Karpas-422 (cell line): ENCODE measurements around the gene CBFA2T2. TPM values are rescaled to one million over a fixed set of nuclear protein-coding genes. Genes with fewer than 3 reads are reported as not detected.
"Not testable (repeated sequence)": the region's sequence is repeated elsewhere in the genome, so short reads cannot be mapped to it uniquely, and the experiment has no call there.

ENCODE experiments used
- DNase-seq: peaks from one replicate; pipeline ENCODE4 v3.0.0-alpha.2; 2015
- H2AFZ ChIP-seq: fragments of 200-600 bp; sonication (generic); 2 replicates; pipeline ENCODE4 v1.6.1; 2014; ENCODE audit warnings: antibody characterized with exemption, low read length, mixed read lengths
- H3K27ac ChIP-seq: fragments of 200-600 bp; sonication (generic); 2 replicates; pipeline ENCODE4 v1.5.1; 2014; ENCODE audit warnings: mild to moderate bottlenecking, low read length, moderate library complexity
- H3K27me3 ChIP-seq: fragments of 200-600 bp; sonication (generic); 2 replicates; pipeline ENCODE4 v1.6.1; 2014; ENCODE audit warnings: low read length, mixed read lengths
- H3K36me3 ChIP-seq: fragments of 200-600 bp; sonication (generic); 2 replicates; pipeline ENCODE4 v1.6.1; 2014; ENCODE audit warnings: low read length, mixed read lengths; ENCODE audit not compliant: insufficient read depth
- H3K4me1 ChIP-seq: fragments of 200-600 bp; sonication (generic); 2 replicates; pipeline ENCODE4 v1.6.1; 2014; ENCODE audit warnings: mild to moderate bottlenecking, low read length, mixed read lengths
- H3K4me2 ChIP-seq: fragments of 200-600 bp; sonication (generic); 2 replicates; pipeline ENCODE4 v1.6.1; 2014; ENCODE audit warnings: low read length, low read depth, mild to moderate bottlenecking; ENCODE audit not compliant: poor library complexity, severe bottlenecking
- H3K4me3 ChIP-seq: fragments of 200-600 bp; sonication (generic); 2 replicates; pipeline ENCODE4 v1.5.1; 2014; ENCODE audit warnings: mild to moderate bottlenecking, antibody characterized with exemption, low read length, mixed read lengths
- H3K79me2 ChIP-seq: fragments of 200-600 bp; sonication (generic); 2 replicates; pipeline ENCODE4 v1.6.1; 2014; ENCODE audit warnings: mild to moderate bottlenecking, low read length, mixed read lengths
- H3K9ac ChIP-seq: fragments of 200-600 bp; sonication (generic); 2 replicates; pipeline ENCODE4 v1.6.0; 2014; ENCODE audit warnings: low read length
- H3K9me2 ChIP-seq: fragments of 200-600 bp; sonication (generic), shearing (Covaris generic); replicated peaks from 2 replicates; pipeline ENCODE4 v1.6.0; 2014; ENCODE audit warnings: mild to moderate bottlenecking, low read length, moderate library complexity; ENCODE audit not compliant: insufficient read depth
- H3K9me3 ChIP-seq: fragments of 300-700, 200-600 bp; sonication (generic); 2 replicates; pipeline ENCODE4 v1.6.1; 2014; ENCODE audit warnings: low read length, mixed read lengths
- H4K20me1 ChIP-seq: fragments of 200-600 bp; sonication (generic); 2 replicates; pipeline ENCODE4 v1.6.1; 2014; ENCODE audit warnings: mild to moderate bottlenecking, antibody characterized with exemption, low read length, low read depth; ENCODE audit not compliant: insufficient read depth
- total RNA-seq: library from RNA; depleted of rRNA; stranded (reverse); fragments of >200 nt; shearing (Covaris generic); gene quantifications from 2 replicates; pipeline ENCODE4 v1.2.3, GENCODE V29; 2014; ENCODE audit warnings: low replicate concordance

CBFA2T2 gene
- total RNA-seq, 1 experiment from 2014 or later, result 54.8 TPM

DNA sequence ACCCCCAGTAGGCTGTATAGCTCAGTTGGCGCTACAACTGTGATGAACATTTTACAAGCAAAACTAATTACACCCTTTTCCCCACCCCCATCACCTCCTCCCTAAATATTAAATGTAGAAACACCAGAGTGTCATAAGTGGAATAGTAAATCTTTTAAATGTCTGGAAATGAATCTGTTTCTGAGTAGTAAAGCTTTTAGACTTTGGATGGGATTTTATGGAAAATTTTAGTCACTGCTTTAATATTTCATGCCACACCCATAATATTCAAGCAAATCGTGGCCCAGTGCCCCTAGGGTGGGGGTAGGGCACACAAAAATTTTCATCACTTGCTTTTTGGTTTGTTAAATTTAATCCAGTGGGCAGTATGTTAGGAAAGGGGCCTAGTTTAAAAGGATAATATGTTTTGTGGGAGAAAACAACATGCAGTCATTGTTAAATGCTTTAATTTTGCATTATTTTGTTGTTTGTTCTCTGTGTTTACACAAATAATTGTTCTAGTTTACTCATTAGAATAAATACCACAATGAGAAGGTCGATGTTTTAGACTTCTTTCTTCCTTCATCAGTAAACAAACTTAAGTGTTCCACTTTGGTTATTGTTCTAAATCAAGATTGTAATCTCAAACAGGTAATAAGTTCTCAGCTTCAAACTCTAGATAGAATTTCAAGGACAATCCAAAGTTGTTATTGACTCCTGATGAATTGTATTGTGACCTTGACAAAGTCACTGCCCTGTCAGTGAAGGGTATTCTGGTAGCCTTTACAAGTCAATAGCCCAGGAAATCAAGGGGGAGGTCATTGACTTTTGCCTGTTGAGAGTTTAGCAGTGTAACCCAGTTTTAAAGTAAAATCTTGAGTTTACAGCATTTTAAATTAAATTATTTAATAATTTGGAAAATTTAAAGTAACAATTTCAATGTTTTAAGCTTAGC is 79.2 kb downstream of the CBFA2T2 start:
- Histone ChIP-seq H3K4me1 (peaks cover 81% of the 10 kb centered on the region), H3K4me3 (peak overlapping the region; percentile 31; the same call in 1 of the 2 replicates), H4K20me1 (no peaks in the 10 kb centered on the region), H2AFZ (no peak overlapping the region), H3K36me3 (0 out of 2 replicates have a peak, but pooled peaks cover 3% of the 10 kb centered on the region), H3K79me2 (peaks cover 98% of the 10 kb centered on the region), H3K9ac (peak overlapping the region; percentile 53), H3K4me2 (peak overlapping the region; percentile 71), H3K27ac (peak overlapping the region; percentile 95), H3K9me2 (no peaks in the 10 kb centered on the region), H3K9me3 (no peaks in the 10 kb centered on the region), H3K27me3 (no peaks in the 10 kb centered on the region)
- no peak for DNase-seq

DNA sequence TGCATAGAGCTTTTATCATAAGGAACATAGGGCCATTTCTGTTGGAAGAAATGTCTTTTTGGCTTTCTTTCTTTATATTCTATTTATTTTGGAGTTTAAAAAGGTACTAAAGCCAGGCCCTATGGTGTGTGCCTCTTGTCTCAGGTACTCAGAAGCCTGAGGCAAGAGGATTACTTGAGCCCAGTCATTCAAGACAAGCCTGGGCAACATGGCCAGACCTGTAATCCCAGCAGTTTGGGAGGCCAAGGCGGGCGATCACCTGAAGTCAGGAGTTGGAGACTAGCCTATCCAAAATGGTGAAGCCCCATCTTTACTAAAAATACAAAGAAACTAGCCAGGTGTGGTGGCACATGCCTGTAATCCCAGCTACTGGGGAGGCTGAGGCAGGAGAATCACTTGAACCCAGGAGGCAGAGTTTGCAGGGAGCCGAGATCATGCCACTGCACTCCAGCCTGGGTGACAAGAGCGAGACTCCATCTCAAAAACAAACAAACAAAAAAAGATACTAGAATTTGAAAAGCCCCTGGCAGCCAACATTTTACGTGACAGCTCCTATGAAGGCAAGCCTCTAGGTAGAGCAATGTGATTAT is 80.0 kb downstream of the CBFA2T2 start:
- H3K36me3 ChIP-seq, result 0 out of 2 replicates have a peak, but pooled peaks cover 3% of the 10 kb centered on the region
- no peak for DNase-seq
- peak overlapping the region; percentile 95 for H3K27ac ChIP-seq
- no peaks in the 10 kb centered on the region for H4K20me1 ChIP-seq
- H3K4me2 ChIP-seq, result peak overlapping the region; percentile 71
- no peaks in the 10 kb centered on the region for H3K9me3 ChIP-seq
- no peak overlapping the region for H2AFZ ChIP-seq
- no peak overlapping the region for H3K4me3 ChIP-seq
- H3K27me3 ChIP-seq, result no peaks in the 10 kb centered on the region
- no peak overlapping the region for H3K9ac ChIP-seq
- no peaks in the 10 kb centered on the region for H3K9me2 ChIP-seq
- peaks cover 87% of the 10 kb centered on the region for H3K4me1 ChIP-seq
- peaks cover 96% of the 10 kb centered on the region for H3K79me2 ChIP-seq

DNA sequence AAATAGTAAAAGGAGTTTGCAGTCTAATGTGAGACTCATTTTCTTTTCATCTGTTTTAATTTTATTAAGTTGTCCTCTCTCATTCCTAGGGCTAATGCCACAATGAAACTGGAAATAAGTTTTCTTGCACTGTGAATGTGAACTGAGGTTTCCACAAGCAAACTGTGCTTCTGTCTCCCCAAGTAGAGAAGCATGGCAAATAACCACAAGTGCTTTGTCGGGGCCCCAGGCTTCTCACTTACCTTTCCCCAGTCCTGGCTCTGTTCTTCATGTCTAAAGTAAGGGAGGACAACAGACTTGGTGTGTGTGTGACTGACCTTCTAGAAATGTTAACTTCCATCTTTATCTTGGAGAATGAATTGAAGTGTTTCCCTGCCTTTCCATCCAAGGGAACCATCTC is 80.8 kb downstream of the CBFA2T2 start:
- peaks cover 95% of the 10 kb centered on the region for H3K79me2 ChIP-seq

DNA sequence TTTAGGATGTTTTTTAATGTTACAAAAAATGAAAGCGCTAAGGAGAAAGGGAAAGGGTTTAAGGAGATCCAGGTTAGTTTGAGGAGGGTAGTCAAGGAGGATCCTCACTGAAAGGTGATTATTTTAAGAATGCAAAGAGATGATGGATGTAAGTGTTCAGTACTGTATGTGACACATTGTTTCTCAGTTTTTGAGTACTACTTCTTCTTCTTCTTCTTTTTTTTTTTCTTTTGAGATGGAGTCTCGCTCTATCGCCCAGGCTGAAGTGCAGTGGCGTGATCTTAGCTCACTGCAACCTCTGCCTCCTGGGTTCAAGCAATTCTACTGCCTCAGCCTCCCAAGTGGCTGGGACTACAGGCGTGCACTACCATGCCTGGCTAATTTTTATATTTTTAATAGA is 83.4 kb downstream of the CBFA2T2 start:
- H2AFZ ChIP-seq, H3K27me3 ChIP-seq, H3K36me3 ChIP-seq, DNase-seq, H3K9me2 ChIP-seq, H3K4me2 ChIP-seq, H4K20me1 ChIP-seq, H3K9ac ChIP-seq, H3K9me3 ChIP-seq, H3K4me3 ChIP-seq: not testable (repeated sequence)
- peaks cover 97% of the 10 kb centered on the region for H3K79me2 ChIP-seq
- peak overlapping the region; percentile 95 for H3K27ac ChIP-seq
- H3K4me1 ChIP-seq, result peaks cover 95% of the 10 kb centered on the region

More for the DNA sequence above, 80.8 kb downstream of the CBFA2T2 start:
- Histone ChIP-seq H3K27ac (peak overlapping the region; percentile 95), H2AFZ (no peak overlapping the region), H3K4me3 (no peak overlapping the region), H3K4me1 (peaks cover 93% of the 10 kb centered on the region), H4K20me1 (no peaks in the 10 kb centered on the region), H3K9ac (no peak overlapping the region), H3K9me2 (no peaks in the 10 kb centered on the region), H3K4me2 (no peak overlapping the region), H3K36me3 (0 out of 2 replicates have a peak, but pooled peaks cover 3% of the 10 kb centered on the region), H3K27me3 (no peaks in the 10 kb centered on the region), H3K9me3 (no peaks in the 10 kb centered on the region)
- no peak for DNase-seq

DNA sequence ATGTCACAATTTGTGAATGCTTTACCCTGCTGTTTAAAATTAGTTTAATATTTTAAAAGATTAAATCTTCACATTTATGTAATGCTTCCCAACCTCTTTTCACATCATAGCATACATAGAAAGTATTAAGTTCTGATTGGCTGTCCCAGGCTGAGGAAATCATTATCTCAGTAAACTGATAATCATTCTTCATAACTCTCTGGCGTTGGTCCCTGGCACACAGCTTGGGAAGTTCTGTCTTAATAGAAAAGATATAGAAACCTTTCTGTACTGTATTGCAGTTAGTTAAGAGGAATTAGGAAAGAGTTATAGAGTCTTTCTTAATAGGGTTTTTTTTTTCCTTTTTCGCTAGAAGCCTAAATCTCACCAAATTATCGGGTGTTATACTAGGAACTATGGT is 85.4 kb downstream of the CBFA2T2 start:
- peaks cover 91% of the 10 kb centered on the region for H3K4me1 ChIP-seq
- H3K9me3 ChIP-seq, result no peaks in the 10 kb centered on the region

DNA sequence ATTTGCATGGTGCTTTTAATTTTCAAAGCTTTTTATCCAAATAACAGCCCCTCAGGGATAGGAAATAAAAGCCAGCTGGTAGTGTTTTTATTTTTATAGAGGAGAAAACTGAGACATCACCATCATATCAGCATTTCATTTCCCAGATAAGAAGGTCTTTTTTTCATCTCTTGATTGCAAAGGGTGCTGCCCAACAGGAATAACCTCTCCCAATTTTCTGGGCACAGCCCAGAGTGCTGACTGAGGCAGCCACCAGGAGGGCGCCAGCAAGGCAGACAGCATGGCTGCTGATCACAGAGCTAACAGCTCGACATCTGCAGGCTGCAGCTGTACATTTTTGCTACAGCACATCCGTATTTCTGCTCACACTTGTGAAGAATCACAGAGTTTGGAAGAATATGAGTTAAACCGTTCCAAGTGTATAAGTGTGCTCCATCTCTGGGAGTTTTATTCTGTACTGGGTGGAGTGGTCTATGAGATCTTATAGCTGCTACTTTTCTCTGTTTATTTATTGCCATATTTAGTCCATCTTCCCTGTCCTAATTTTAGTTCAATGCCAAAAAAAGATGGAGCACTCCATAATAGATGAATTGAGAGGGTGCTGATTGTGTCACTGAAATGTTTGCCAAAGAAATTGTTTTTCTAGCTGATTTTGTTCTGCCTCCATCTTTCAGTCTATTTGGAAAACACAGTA is 86.7 kb downstream of the CBFA2T2 start:
- peak overlapping the region; percentile 48 for H3K4me2 ChIP-seq
- H3K9ac ChIP-seq, result peak overlapping the region; percentile 51
- H3K79me2 ChIP-seq, result peaks cover 96% of the 10 kb centered on the region

More for the DNA sequence above, 85.4 kb downstream of the CBFA2T2 start:
- Histone ChIP-seq H3K9me2 (no peaks in the 10 kb centered on the region), H3K36me3 (no peaks in the 10 kb centered on the region), H3K79me2 (peaks cover 96% of the 10 kb centered on the region), H3K4me2 (peak overlapping the region; percentile 21), H4K20me1 (no peaks in the 10 kb centered on the region), H2AFZ (no peak overlapping the region), H3K4me3 (no peak overlapping the region), H3K27ac (peak overlapping the region; percentile 95), H3K9ac (no peak overlapping the region), H3K27me3 (no peaks in the 10 kb centered on the region)
- no peak for DNase-seq

DNA sequence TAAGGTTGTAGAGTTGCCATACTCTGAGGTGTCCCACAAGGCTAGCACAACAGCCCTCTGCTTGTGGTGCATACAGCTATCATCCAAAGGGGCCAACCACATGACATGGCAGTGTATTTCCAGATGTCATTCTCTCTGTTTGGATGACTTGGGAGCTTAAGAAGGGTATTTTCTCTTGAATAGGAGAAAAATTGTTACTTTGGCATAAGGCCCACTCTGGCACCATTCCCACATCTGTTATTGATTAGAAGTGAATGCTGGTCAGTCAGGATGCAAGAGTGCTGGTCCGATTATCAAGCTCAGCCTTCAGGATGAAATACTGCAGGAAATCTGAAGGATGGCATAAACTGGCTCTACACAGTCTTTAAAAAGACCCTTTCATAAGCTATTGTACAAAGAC is 88.6 kb downstream of the CBFA2T2 start:
- no peak for DNase-seq
- Histone ChIP-seq H3K9me2 (no peaks in the 10 kb centered on the region), H4K20me1 (no peaks in the 10 kb centered on the region), H3K27ac (peak overlapping the region; percentile 95), H3K9ac (no peak overlapping the region), H3K4me2 (no peak overlapping the region), H3K36me3 (no peaks in the 10 kb centered on the region), H3K4me1 (peaks cover 84% of the 10 kb centered on the region), H3K79me2 (peaks cover 95% of the 10 kb centered on the region), H3K27me3 (no peaks in the 10 kb centered on the region), H3K4me3 (no peak overlapping the region), H3K9me3 (no peaks in the 10 kb centered on the region), H2AFZ (no peak overlapping the region)

More for the DNA sequence above, 86.7 kb downstream of the CBFA2T2 start:
- Histone ChIP-seq H3K4me3 (peak overlapping the region; percentile 8; the same call in 1 of the 2 replicates), H3K9me2 (no peaks in the 10 kb centered on the region), H3K27me3 (no peaks in the 10 kb centered on the region), H3K4me1 (peaks cover 91% of the 10 kb centered on the region), H4K20me1 (no peaks in the 10 kb centered on the region), H3K9me3 (no peaks in the 10 kb centered on the region), H2AFZ (no peak overlapping the region), H3K36me3 (no peaks in the 10 kb centered on the region), H3K27ac (peak overlapping the region; percentile 95)
- DNase-seq, result peak; percentile 64

DNA sequence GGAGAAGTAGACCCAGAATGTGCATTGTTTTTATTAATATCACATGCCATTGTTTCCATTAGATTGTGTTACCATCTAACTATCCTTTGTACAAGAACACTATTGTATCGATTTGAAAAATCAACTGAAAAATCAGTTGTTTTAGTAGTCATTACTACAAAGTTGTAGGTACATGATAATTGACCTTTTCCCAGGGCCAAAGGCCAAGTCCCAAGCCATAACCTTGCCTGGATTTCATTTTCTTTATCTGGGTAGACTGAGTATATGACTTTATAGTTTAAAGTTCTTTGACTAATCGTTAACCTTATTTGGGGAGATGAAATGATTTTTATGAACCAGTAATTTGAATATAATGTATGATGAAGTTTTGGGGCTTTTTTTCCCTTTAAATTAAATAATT is 93.2 kb downstream of the CBFA2T2 start:
- Histone ChIP-seq H3K27me3 (no peaks in the 10 kb centered on the region), H3K9me3 (no peaks in the 10 kb centered on the region), H3K36me3 (no peaks in the 10 kb centered on the region), H3K9ac (no peak overlapping the region), H3K9me2 (no peaks in the 10 kb centered on the region), H2AFZ (no peak overlapping the region), H3K27ac (peak overlapping the region; percentile 58), H3K4me2 (no peak overlapping the region), H3K79me2 (peaks cover 98% of the 10 kb centered on the region), H3K4me3 (no peak overlapping the region), H4K20me1 (no peaks in the 10 kb centered on the region), H3K4me1 (peaks cover 59% of the 10 kb centered on the region)
- no peak for DNase-seq
